Caki2 (cell line): ENCODE data around the gene MICALL2. TPM values are rescaled to one million over a fixed set of nuclear protein-coding genes. Genes with fewer than 3 reads are reported as not detected.

Experiments used
- DNase-seq: peaks from one replicate; pipeline ENCODE4 v3.0.0-alpha.2; 2015; ENCODE audit warnings: low read depth
- in situ Hi-C: cut with HindIII; loops from 2 replicates; pipeline ENCODE4 v1.10.0; 2016; ENCODE audit warnings: low sequenced_read_pairs, low pct_unique_long_range_greater_than_20kb, mixed read lengths
- total RNA-seq: library from RNA; depleted of rRNA; stranded (reverse); fragments of >200 nt; shearing (Covaris generic); gene quantifications from 2 replicates; pipeline ENCODE4 v1.2.3, GENCODE V29; 2014; ENCODE audit warnings: low replicate concordance

The MICALL2 gene
- total RNA-seq, 1 experiment from 2014 or later: 13.5 TPM

DNA sequence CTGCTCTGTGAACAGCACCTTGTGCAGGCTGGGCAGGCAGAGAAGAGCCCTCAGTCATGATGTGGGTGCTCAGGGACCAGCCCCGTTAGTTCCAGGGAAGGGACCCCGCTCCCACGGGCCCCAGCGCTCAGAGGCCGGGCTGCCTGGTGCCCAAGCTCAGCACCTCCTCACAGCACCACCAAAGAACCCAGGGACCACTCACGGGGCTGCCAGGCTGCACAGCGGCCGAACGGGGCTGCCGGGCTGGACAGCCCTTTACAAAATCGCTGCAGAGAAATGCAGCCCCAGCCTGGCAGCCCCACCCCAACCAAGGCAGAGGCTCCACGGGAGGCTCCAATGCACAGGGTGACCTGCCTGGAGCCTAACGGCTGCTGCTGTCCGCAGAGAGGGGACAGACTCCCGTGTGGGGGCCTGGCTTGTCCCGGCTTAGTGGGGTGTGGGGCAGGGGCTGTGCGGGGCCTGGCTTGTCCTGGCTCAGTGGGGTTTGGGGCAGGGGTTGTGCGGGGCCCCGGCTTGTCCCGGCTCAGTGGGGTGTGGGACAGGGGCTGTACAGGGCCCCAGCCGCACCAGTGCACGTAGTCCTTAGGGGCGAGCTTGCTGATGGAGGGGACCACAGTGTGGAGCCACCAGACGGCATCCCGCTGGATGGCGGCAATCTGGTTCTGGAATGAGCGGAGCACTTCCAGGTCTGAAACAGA, 35.7 kb upstream of the MICALL2 start:
- DNase-seq: no peak
- in situ Hi-C loops: no loop called here

DNA sequence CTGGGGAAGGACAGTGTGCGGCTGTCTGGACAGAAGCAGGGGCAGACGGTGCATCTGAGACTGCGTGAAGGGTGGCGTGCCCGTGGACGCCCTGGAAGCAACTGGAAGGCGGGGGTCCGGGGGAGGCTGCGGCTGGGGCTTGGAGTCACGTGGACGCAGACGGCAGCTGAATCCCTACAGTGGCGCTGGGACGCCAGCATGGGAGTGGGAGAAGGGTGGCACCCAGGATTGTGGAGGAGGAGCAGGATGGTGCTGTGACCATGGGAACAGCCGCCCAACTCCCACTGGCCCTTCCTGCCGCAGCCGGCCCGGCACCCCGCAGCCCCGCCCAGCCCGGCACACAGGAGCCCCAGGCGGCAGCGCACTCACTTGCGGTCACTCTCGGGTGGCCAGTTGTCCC, 35.2 kb upstream of the MICALL2 start:
- no peak for DNase-seq
- in situ Hi-C loops: no loop called here

DNA sequence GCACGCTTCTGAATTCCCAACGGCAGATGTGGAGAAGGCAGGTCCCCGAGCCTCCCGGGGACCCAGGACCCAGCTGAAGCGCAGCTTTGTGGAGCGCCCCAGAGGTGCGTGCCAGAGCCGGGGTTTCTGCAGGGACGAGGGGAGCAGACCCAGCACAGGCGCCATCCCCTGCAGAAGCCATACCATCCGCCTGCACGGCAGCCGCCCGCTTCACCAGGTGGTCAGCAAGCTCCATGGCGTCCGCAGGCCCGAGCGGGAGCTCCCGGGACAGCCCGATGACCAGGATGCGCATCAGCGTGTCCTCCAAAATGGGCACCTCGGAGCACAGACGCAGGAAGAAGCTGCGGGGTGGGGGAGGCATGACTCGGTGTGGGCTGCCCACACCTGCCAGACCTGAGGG, 34.3 kb upstream of the MICALL2 start:
- DNase-seq: no peak
- in situ Hi-C loops: no loop called here

DNA sequence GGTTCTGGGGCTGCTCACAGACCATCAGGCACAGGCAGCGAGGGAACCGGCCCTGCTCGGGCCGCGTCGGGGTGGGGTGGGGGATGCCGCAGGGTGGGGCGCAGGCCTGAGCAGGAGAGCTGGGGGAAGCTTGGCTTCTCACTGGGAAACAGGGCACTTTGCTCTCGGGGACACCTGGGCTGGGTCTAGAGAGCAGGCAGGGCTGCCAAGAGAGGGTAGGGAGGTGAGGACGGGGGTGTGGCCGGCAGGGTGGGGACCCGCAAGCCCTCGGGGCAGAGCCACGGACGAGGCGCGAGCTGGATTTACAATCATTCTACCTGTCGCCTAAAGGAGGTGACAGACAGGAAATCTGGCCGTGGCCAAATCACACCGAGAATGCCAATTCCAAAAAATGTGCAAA, 33.9 kb upstream of the MICALL2 start:
- DNase-seq: no peak
- in situ Hi-C loops: no loop called here

DNA sequence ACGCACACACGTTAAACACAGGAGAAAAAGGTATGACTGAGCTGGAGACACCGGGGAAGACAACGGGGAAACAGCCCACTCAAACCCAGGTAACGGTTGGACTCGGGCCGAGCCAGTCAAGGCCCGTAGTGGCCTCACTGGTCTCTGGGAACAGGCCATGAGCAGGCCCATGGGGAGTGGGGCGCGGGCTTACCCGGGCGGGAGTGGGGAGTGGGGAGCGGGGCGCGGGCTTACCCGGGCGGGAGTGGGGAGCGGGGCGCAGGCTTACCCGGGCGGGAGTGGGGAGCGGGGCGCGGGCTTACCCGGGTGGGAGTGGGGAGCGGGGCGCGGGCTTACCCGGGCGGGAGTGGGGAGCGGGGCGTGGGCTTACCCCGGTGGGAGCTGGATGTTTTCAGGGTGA, 33.4 kb upstream of the MICALL2 start:
- DNase-seq: no peak
- in situ Hi-C loops: no loop called here

DNA sequence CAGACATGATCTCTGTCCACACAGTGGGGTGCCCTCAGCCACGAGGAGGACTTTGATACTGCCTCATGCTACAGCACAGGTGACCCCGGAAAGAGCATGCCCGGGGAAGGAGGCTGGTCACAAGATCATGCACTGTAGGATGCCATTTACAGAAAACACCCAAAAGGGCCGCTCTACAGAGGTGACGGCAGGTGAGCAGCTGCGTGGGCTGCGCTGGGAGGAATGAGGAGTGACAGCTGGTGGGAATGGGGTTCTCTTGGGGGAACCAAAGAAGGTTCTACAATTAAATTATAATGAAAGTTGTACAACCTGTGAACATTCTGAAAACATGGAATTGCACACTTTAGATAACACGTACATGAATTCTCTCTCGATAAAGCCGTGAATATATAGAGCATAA, 33.0 kb upstream of the MICALL2 start:
- no peak for DNase-seq
- in situ Hi-C loops: no loop called here

DNA sequence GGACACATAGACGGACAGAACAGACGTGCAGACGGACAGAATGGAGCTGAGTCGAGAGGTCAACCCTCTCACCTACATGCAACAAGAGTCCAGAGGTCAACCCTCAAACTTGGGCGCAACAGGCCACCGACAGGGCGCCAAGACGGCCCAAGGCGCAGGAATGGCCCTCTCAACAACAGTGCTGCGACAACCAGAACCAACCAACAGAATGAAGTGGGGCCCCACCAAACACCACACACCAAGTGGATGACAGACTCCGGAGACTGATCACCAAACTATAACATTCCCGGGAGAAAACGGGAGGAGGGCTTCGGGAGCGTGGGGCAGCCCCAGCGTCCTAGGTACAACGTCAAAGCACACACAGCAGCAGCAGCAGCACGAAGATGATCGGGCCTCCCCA, 31.6 kb upstream of the MICALL2 start:
- in situ Hi-C loops: no loop called here
- DNase-seq: no peak

DNA sequence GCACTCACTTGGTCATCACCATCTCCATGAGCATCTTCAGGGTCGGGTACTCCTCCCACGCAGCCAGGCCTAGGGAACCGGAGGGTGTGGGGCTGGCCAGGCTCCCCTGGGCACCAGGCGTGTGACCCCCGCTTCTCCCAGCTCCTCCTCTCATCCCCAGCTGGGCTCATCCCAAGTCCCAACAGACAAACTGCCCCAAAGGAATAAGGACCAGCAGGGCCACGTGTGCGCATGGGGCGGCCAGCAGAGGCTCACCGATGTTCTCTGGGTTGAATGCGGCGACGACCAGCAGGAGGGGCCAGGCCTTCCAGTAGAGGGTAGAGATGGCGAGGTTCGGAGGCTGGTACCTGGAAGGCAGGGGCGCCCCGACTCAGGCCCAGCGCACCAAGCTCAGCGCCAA, 30.1 kb upstream of the MICALL2 start:
- in situ Hi-C loops: no loop called here
- DNase-seq: no peak

DNA sequence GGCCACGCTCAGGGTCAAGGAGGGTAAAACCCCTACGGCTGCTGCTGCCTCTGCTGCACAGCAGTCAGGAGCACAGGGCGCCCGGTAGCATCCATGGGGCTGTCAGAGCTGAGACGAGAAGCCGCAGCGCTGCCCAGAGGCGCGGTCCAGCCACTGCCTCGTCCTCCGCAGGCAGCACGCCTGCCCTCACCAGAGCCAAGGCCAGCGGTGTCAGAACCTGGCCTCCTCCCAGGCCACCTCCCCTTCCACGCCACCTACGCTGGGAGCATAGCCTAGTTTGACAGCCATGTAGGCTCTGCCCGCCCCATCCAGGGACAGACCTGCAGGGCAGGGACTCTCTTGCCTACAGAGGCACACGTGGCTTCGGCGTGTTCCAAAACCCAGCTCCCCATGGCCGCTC, 28.7 kb upstream of the MICALL2 start:
- in situ Hi-C loops: no loop called here
- DNase-seq: no peak

DNA sequence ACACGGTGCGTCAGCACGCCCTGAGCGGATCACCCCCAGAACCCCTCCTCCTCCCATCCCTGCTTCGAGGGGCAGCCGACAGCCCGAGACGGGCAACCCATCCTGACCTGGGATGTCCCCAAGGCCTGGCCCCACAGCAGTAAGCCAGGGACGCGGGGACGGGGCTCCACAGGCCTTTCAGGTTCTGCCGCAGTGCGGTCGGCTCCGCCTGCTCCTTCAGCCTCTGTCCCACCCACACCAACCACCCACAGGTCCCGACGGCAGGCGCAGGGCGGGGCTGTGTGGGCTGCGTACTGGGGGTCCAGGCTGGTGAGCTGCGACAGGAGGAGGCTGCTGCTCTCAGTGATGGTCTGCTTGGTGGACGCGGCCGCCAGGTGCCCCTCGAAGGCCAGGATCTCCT, 28.2 kb upstream of the MICALL2 start:
- DNase-seq: no peak
- in situ Hi-C loops: no loop called here

DNA sequence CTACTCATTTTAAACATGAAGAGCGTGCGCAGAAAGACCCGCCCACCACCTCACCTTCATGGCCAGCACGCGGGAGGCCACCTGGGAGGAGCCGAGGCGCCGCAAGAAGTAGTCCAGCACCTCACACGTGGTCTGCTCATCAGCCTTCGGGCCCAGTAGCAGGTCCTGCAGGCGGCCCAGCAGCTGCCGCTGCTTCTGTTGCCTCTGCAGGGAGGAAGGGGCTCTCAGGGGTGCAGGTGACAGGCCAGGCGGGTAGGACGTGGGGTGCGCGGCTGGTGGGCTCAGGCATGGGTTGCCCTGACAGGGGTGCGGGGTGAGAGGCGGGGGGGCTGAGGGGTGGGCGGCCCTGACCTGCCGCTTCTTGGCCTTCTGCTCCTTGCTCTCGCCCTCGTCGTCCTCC, 27.3 kb upstream of the MICALL2 start:
- in situ Hi-C loops: no loop called here
- DNase-seq: no peak

DNA sequence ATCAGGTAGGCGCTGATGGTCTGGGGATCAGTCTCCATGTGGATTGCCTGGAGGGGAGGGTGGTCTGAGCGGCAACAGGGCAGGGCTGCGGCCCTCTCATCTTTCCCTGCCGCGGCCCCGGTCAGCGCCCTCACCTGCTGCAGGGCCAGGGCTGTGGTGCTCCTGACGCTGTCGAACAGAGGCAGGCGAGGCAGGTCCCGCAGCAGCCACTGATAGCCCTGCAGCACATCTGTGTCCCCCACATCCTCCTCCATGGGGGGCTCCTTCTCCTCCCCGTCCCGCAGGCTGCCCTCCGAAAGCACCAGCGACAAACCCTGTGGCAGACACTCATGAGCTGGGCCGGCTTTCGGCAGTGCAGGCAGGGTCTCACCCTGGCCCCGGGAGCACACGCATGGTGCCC, 25.9 kb upstream of the MICALL2 start:
- in situ Hi-C loops: no loop called here
- DNase-seq: no peak

DNA sequence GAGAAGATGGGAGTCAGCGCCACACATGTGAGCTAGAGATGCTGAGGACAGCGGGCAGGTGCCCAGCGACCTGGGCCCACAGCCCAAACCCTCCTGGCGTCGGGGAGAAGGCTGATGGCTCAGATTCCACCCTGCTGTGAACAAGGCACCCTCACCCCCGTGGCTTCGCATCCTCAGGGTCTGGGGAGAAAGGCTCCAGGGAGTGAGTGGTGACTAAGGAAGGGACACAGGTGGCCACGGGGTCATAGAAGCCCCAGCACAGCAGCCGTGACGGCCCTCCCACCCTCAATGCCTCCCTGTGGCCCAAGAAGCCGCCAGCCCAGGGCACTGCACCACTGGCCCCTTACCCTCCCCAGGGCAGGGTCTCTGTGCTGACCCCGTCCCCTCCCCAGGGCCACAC, 25.3 kb upstream of the MICALL2 start:
- in situ Hi-C loops: no loop called here
- no peak for DNase-seq

DNA sequence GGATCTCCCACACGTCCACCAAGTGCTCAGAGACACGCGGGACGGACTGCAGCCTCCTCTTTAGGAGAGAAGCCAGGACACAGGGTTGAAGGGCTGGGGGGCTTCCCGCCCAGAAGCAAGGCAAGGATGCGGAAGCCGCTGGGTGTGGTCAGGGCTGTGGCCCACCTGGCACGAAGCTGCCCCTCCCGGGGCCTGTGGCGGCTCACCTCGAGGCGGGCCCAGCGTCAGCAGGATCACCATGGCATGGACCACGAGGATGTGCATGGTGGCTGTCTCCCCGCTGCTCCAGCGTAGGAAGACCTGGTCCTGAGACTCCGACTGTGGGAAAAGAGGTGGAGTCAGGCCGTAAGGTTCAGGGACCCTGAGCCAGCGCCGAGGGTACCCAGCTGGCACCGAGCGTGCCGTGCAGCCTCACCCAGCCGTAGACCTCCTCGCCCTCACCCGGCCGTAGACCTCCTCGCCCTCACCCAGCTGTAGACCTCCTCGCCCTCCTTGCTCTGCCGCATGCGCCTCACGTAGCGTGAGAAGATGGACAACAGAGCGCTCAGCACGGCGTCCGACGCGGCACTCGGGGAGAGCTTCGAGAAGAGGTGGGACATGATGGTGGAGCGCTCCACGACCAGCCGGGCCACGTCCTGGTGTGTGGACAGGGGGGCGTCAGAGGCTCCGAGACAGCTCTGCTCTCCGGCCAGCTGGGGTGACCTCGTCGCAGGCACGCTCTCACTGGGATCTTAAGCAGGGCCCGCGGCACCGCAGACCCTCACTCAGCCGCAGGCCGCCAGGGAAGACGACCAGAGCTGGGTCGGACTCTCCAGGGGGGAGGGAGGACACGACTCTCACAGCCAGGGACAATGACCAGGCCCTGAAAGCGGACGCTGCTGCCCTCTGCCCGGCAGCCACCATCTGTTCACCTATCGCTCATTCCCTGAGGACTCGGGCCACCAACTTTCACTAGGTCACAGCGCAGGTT, 24.6 kb upstream of the MICALL2 start:
- in situ Hi-C loops: no loop called here
- no peak for DNase-seq

DNA sequence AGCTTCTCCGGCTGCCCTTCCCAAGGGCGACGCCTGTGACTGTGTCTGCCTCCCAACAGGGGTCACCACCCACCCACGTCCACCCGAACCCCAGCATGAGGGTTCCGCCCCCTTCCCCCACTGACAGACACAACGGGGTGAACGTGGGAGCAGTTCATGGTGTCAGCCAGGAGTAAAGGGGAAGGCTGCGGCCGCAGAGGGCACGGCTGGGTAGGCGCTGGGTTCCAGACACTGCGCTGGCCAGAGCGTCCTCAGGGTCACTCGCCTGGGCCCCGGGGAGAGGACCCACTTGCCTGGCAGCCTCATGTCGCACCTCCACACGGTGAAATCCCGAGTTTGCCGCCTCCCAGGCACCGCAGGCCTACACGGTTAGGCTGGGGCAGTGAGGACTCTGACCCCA, 23.8 kb upstream of the MICALL2 start:
- DNase-seq: no peak
- in situ Hi-C loops: no loop called here

DNA sequence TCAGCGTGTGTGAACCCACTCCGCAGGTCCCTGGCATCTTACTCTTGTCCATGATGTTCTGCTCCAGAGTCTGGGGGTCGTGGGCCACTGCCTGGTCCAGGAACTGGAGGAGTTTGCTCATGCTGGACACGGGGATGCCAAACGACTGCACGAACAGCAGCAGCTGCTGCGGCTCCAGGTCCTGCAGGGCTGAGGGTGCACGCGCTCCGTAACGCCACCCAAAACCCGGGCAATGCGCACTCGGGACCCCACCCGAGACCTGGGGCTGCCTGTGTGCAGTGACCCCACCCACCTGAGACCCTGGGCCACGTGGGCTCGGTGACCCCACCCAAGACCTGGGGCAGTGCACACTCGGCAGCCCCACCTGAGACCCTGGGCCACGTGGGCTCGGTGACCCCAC, 22.0 kb upstream of the MICALL2 start:
- no peak for DNase-seq
- in situ Hi-C loops: no loop called here

DNA sequence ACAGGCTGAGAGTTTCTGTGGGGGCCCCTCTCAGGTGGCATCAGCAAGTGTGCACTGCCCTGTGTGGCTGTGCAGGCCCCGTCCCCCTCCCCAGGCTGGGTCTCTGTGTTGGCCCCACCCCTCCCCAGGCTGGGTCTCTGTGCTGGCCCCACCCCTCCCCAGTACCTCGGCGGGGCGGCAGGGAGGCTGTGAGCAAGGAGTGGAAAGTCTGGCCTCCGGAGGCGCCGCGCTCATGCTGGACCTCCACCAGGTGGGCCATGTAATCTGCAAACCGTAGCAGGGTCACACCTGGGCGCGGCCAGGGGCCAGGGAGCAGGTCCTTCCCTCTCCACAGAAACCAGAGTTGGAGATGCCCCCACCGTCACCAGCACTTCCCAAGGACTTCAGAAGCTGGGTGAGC, 21.4 kb upstream of the MICALL2 start:
- in situ Hi-C loops: no loop called here
- DNase-seq: no peak

DNA sequence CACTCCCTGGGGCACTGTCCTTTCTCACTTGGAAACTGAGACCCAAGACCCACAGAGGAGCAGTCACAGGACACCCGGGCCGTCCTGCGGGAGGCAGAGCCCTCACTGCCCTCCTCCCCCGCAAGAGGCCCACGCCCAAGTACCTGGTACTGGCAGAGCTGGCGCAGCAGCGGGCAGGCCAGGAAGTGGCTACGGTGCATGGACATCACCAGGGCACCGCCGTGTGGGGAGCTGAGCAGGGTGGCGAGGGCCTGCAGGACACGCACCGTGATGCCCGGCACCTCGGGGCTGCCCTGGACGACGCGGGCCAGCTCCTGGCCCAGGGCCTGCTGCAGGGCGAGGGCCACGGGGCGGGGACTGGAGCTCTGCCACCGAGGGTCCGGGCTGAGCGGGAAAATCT, 20.0 kb upstream of the MICALL2 start:
- in situ Hi-C loops: no loop called here
- DNase-seq: no peak

DNA sequence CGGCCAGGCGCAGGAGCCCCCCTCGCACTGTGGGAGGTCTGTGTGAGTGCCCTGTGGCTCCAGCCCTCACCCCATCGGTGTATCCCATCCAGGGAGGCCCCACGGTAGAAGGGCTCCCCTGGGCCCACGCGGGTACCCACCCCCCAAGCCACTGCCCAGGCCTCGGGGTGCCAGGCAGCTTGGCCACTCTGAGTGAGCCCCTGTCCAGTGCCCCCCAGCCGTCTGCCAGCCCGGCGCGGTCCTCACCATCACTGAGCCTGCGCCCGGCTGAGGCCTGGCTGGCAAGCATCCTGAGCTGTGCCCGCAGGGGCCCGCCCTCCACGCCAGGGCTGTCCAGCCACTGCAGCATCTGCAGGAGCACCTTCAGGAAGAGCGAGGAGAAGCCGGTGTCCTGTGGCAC, 19.2 kb upstream of the MICALL2 start:
- in situ Hi-C loops: no loop called here
- DNase-seq: no peak

DNA sequence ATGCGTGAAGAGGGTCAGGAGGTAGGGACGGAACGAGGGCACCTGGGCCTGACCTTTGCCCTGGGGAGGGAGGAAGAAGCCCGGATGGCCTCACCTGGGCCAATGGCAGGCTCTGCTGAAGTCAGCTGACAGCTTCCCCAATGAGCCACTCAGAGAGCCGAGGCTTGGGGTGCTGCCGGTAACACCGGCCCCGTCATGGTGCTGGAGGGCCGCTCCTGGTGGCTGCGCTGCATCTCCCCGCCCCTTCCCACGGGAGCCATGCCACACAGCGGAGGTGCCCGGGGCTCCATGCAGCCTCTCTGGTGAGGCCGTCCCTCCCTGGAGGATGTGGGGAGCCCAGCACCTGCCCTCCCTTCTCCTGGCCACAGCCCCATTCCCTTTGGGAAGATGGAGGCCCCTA, 17.6 kb upstream of the MICALL2 start:
- no peak for DNase-seq
- in situ Hi-C loops: no loop called here
